GM19397 (cell line): ENCODE results near the gene TTLL10.

ENCODE experiments used
- ATAC-seq: cut with Tn5 transposase; IDR thresholded peaks from one replicate; pipeline ENCODE4 v1.9.1; 2021; ENCODE audit warnings: mild to moderate bottlenecking, moderate library complexity; ENCODE audit not compliant: unreplicated experiment

The TTLL10 gene

GRCh38 chr1:1173793-1174415, at the start of gene TTLL10:
Gene TTLL10 (plus strand): TSS chr1:1173880. CDS start chr1:1179216, 5,336 bp downstream.
- no peak for ATAC-seq

- no peak for ATAC-seq
These were observed 49.2 kb upstream of the TTLL10 start for GRCh38 chr1:1124508-1124785.

- no peak for ATAC-seq
These were observed 48.7 kb upstream of the TTLL10 start for GRCh38 chr1:1124786-1125642.

- ATAC-seq = no peak
These were observed 47.7 kb upstream of the TTLL10 start for GRCh38 chr1:1125945-1126344.

GRCh38 chr1:1127551-1128451, 45.9 kb upstream of the TTLL10 start:
- ATAC-seq = no peak

- no peak for ATAC-seq
These were observed 45.1 kb upstream of the TTLL10 start for GRCh38 chr1:1128454-1129139.

- no peak for ATAC-seq
These were observed 44.3 kb upstream of the TTLL10 start for GRCh38 chr1:1129381-1129821.

GRCh38 chr1:1130206-1131120, 43.2 kb upstream of the TTLL10 start:
- ATAC-seq = no peak

- ATAC-seq = no peak
These were observed 41.4 kb upstream of the TTLL10 start for GRCh38 chr1:1132042-1132950.

- ATAC-seq = no peak
These were observed 40.5 kb upstream of the TTLL10 start for GRCh38 chr1:1132956-1133750.

GRCh38 chr1:1134300-1134970, 39.2 kb upstream of the TTLL10 start:
- no peak for ATAC-seq

- ATAC-seq = no peak
These were observed 38.1 kb upstream of the TTLL10 start for GRCh38 chr1:1135339-1136136.

GRCh38 chr1:1136547-1137230, 37.0 kb upstream of the TTLL10 start:
- ATAC-seq = no peak

GRCh38 chr1:1137256-1138045, 36.2 kb upstream of the TTLL10 start:
- ATAC-seq = no peak

- no peak for ATAC-seq
These were observed 33.0 kb upstream of the TTLL10 start for GRCh38 chr1:1140673-1141072.
